Fibroblast of skin of abdomen (primary cell): ENCODE results near the gene SH3BP2. TPM values are rescaled to one million over a fixed set of nuclear protein-coding genes. Genes with fewer than 3 reads are reported as not detected.

ENCODE experiments used
- DNase-seq: peaks from one replicate; pipeline ENCODE4 v3.0.0-alpha.2; 2013
- polyA plus RNA-seq, 2 experiments: library from polyadenylated mRNA; unstranded; fragments of 120-200 nt; gene quantifications; one replicate each; pipeline ENCODE4 v1.2.1, GENCODE V29; 2013; ENCODE audit not compliant: insufficient read length in 2 of 2

Gene SH3BP2
- 23.1 TPM for polyA plus RNA-seq (2013, experiment 1 of 2; ENCODE audit: insufficient read length)
- 22.6 TPM for polyA plus RNA-seq (2013, experiment 2 of 2; ENCODE audit: insufficient read length)

- peak; percentile 79 for DNase-seq
These were observed at the start of gene SH3BP2 for GRCh38 chr4:2792711-2793585. Gene SH3BP2 (plus strand): TSS chr4:2793085. CDS start chr4:2820618, 27,533 bp downstream.

GRCh38 chr4:2743518-2744445, 49.1 kb upstream of the SH3BP2 start:
- DNase-seq: no peak

GRCh38 chr4:2744576-2745270, 48.2 kb upstream of the SH3BP2 start:
- DNase-seq: no peak

GRCh38 chr4:2745516-2745915, 47.4 kb upstream of the SH3BP2 start:
- no peak for DNase-seq

- peak; percentile 31 for DNase-seq
These were observed 46.7 kb upstream of the SH3BP2 start for GRCh38 chr4:2745981-2746806.

- DNase-seq: no peak
These were observed 45.8 kb upstream of the SH3BP2 start for GRCh38 chr4:2746891-2747695.

- no peak for DNase-seq
These were observed 41.9 kb upstream of the SH3BP2 start for GRCh38 chr4:2750719-2751605.

- DNase-seq: no peak
These were observed 39.4 kb upstream of the SH3BP2 start for GRCh38 chr4:2753436-2753835.

- no peak for DNase-seq
These were observed 37.8 kb upstream of the SH3BP2 start for GRCh38 chr4:2754848-2755819.

- DNase-seq: peak; percentile 76
These were observed 36.8 kb upstream of the SH3BP2 start, which contains the start of gene TNIP2 for GRCh38 chr4:2755821-2756690. Gene TNIP2 (minus strand): TSS chr4:2756336. CDS start chr4:2756289, 47 bp downstream.

GRCh38 chr4:2756691-2757350, 36.1 kb upstream of the SH3BP2 start:
- no peak for DNase-seq

- no peak for DNase-seq
These were observed 35.5 kb upstream of the SH3BP2 start for GRCh38 chr4:2757426-2757825.

GRCh38 chr4:2761035-2761923, 31.6 kb upstream of the SH3BP2 start:
- no peak for DNase-seq

- no peak for DNase-seq
These were observed 30.8 kb upstream of the SH3BP2 start for GRCh38 chr4:2762048-2762447.
